Measurements from ENCODE around the gene PPP3R1. TPM values are rescaled to one million over a fixed set of nuclear protein-coding genes. Genes with fewer than 3 reads are reported as not detected.

PPP3R1 gene
- total and polyA plus RNA-seq, 2 donors (not counting 3 experiments of a cell fraction or from before 2014, with no cell fraction given) = 8.4 to 62.2 TPM

DNA sequence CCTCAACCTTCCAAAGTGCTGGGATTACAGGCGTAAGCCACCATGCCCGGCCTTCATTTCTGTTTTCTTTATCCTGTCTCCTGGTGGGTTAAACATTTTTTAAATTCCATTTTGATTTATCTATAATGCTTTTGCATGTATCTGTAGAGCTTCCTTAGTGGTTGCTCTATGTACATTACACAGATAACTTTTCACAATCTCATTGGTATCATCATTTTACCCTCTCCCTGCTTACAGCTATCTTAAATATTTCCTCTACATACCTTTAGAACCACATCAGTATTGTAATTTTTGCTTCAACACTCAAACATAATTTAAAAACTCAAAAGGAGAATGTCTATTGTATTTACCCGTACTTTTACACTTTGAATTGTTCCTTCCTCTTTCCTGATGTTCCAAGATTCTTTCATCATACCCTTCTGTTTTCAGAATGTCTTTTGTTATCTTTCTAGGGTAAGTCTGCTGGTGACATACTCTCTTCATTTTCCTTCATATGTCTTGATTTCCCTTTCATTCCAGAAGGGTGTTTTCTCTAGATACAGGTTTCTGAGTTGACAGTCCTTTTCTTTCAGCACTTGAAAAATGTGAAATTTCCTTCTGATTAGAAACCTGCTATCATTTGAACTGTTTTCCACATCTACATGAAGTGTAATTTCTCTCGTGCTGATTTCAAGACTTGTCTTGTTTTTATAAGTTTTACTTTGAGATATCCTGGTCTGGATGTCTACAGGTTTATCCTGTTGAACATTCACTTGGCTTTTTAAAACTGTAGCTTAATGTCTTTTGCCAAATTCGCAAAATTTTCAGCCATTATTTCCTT lies 21.9 kb downstream of the PPP3R1 start:
- peak overlapping the region; percentile 63 for H3K4me2 ChIP-seq (ENCODE audit: insufficient read depth, low read length)
- FAIRE-seq = no peak
- H3K27ac ChIP-seq (ENCODE audit: insufficient read depth, low read depth, low read length) = peak overlapping the region; percentile 3
- H2AFZ ChIP-seq (ENCODE audit: low read depth, low read length) = no peak overlapping the region
- H3K27me3 ChIP-seq (ENCODE audit: control insufficient read depth in 2 of 2, insufficient read depth in 2 of 2, low read length in 2 of 2) = no peaks in the 10 kb centered on the region
- H3K9me1 ChIP-seq (replicated peaks; ENCODE audit: control insufficient read depth, extremely low read depth, insufficient read depth, low read length) = no peaks in the 10 kb centered on the region
- H4K20me1 ChIP-seq (replicated peaks; ENCODE audit: control insufficient read depth, extremely low read depth, insufficient read depth, low read length) = peaks cover 26% of the 10 kb centered on the region
- no TSS peak for BruUV-seq (replicated peaks)
- dilution Hi-C loops (cut with MboI; ENCODE audit: extremely low pct_ligation_motif_present, low sequenced_read_pairs) (no loop called here), intact Hi-C loops (cut with micrococcal nuclease) (no loop called here)
- H3K9ac ChIP-seq (replicated peaks; ENCODE audit: extremely low read depth, insufficient read depth, low read length) = peak overlapping the region; percentile 2
- peak; percentile 55 for DNase-seq (ENCODE audit: low read depth, low spot score)
- no peak overlapping the region for H3K4me3 ChIP-seq (replicated peaks in 1 of 3; ENCODE audit: insufficient read depth in 1 of 3, low read depth in 1 of 3, low read length in 3 of 3)
- H3K4me1 ChIP-seq (ENCODE audit: control insufficient read depth, extremely low read depth, insufficient read depth, low read length) = peaks cover 14% of the 10 kb centered on the region
- ChIA-PET POLR2A (no interaction called here), CTCF (interaction anchor here (0.7 to 1.4 kb wide), 8 partner anchors 8 to 108 kb away, joined by 3 to 4 read pairs (median 3); no protein-coding TSS in a partner anchor)
- H3K79me2 ChIP-seq (ENCODE audit: control insufficient read depth, insufficient read depth, low read length) = peaks cover 98% of the 10 kb centered on the region
- TF ChIP-seq POLR2A (IDR thresholded peaks at IDR 0.05; ENCODE audit: low read depth, low read length) (no peak), GATA2 (IDR thresholded peaks at IDR 0.05; ENCODE audit: insufficient read depth, insufficient read length, low read depth, low read length) (no peak), FOS (IDR thresholded peaks at IDR 0.05; ENCODE audit: borderline replicate concordance, insufficient read depth, low read length) (no peak), JUN (IDR thresholded peaks at IDR 0.05; ENCODE audit: borderline replicate concordance, insufficient read depth, insufficient read length, low read depth) (no peak), EZH2 (IDR thresholded peaks at IDR 0.05; ENCODE audit: borderline replicate concordance, low read depth, low read length, severe bottlenecking) (no peak), MYC (IDR thresholded peaks at IDR 0.05; ENCODE audit: low read depth, low read length) (no peak), POLR2AphosphoS5 (IDR thresholded peaks at IDR 0.05; ENCODE audit: insufficient read depth, low read depth, low read length) (no peak)
- TF ChIP-seq, protein P1, sequence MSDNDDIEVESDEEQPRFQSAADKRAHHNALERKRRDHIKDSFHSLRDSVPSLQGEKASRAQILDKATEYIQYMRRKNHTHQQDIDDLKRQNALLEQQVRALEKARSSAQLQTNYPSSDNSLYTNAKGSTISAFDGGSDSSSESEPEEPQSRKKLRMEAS (IDR thresholded peaks at IDR 0.05; ENCODE audit: insufficient read depth, insufficient read length) = no peak
- TF ChIP-seq, protein P2, sequence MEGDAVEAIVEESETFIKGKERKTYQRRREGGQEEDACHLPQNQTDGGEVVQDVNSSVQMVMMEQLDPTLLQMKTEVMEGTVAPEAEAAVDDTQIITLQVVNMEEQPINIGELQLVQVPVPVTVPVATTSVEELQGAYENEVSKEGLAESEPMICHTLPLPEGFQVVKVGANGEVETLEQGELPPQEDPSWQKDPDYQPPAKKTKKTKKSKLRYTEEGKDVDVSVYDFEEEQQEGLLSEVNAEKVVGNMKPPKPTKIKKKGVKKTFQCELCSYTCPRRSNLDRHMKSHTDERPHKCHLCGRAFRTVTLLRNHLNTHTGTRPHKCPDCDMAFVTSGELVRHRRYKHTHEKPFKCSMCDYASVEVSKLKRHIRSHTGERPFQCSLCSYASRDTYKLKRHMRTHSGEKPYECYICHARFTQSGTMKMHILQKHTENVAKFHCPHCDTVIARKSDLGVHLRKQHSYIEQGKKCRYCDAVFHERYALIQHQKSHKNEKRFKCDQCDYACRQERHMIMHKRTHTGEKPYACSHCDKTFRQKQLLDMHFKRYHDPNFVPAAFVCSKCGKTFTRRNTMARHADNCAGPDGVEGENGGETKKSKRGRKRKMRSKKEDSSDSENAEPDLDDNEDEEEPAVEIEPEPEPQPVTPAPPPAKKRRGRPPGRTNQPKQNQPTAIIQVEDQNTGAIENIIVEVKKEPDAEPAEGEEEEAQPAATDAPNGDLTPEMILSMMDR (IDR thresholded peaks at IDR 0.05; ENCODE audit: extremely low read depth in 1 of 2, insufficient read depth in 1 of 2, low read depth in 1 of 2, low read length in 2 of 2) = no peak
- H3K36me3 ChIP-seq (ENCODE audit: control insufficient read depth in 2 of 2, extremely low read depth in 1 of 2, insufficient read depth in 2 of 2, low read length in 2 of 2) = no peaks in the 10 kb centered on the region
- H3K9me3 ChIP-seq (replicated peaks; ENCODE audit: control insufficient read depth, insufficient read depth, low read length) = no peaks in the 10 kb centered on the region

Measured in endothelial cell of umbilical vein (primary cell).